Measurements from ENCODE around the gene PEA15. TPM values are rescaled to one million over a fixed set of nuclear protein-coding genes. Genes with fewer than 3 reads are reported as not detected.

Gene PEA15
- total and polyA plus RNA-seq, 2 of the 8 experiments (the other 6 are each of a cell fraction or from before 2014, with no cell fraction given): 71.3 to 75.1 TPM

GRCh38 chr1:160192234-160192633 is 12.9 kb upstream of the PEA15 start:
- Histone ChIP-seq H3K56ac (replicated peaks; ENCODE audit: insufficient read length, low read depth, low read length) (no peak overlapping the region), H4K8ac (ENCODE audit: extremely low read depth, insufficient read depth, low read length) (no peak overlapping the region; the same call in 1 of the 2 replicates), H3K9ac (replicated peaks in 1 of 4; ENCODE audit: extremely low read depth in 1 of 4, low read depth in 3 of 4, low read length in 3 of 4) (no peak overlapping the region), H3K23me2 (ENCODE audit: low read depth, low read length) (peaks cover 10% of the 10 kb centered on the region), H2BK5ac (ENCODE audit: low read depth, low read length) (peak overlapping the region; percentile 40; the same call in 1 of the 2 replicates), H3K4me1 (replicated peaks in 1 of 4; ENCODE audit: control insufficient read depth in 3 of 4, insufficient read depth in 4 of 4, low read length in 3 of 4) (peaks cover 3 to 26% (median 8%) of the 10 kb centered on the region in 4 experiments; a peak in 6 of 7 replicates), H3K27ac (ENCODE audit: low read depth, low read length) (no peak overlapping the region), H2BK12ac (ENCODE audit: low read depth, low read length) (peak overlapping the region; percentile 98), H3K9me3 (ENCODE audit: insufficient read depth in 2 of 2, low read depth in 1 of 2, low read length in 1 of 2) (no peaks in the 10 kb centered on the region), H3K36me3 (ENCODE audit: control insufficient read depth in 2 of 4, insufficient read depth in 4 of 4, low read length in 3 of 4) (no peaks in the 10 kb centered on the region; a peak in 1 of 8 replicates), H3K4me2 (ENCODE audit: insufficient read depth in 1 of 2, low read depth in 2 of 2, low read length in 2 of 2) (no peak overlapping the region), H3K4me3 (ENCODE audit: extremely low read depth in 1 of 4, insufficient read depth in 2 of 4, low read depth in 3 of 4, low read length in 4 of 4) (no peak overlapping the region), H2BK15ac (ENCODE audit: low read length) (0 out of 2 replicates have a peak overlapping the region, but pooled peaks have one; percentile 55), H3K14ac (ENCODE audit: insufficient read length) (no peak overlapping the region), H4K5ac (ENCODE audit: insufficient read length, low read depth, low read length) (no peak overlapping the region), H3K23ac (ENCODE audit: insufficient read length) (no peak overlapping the region), H2AFZ (ENCODE audit: low read length) (no peak overlapping the region), H3K18ac (ENCODE audit: extremely low read depth, low read length) (no peak overlapping the region), H3K4ac (replicated peaks; ENCODE audit: insufficient read length, low read depth, low read length) (no peak overlapping the region), H3K27me3 (replicated peaks in 1 of 4; ENCODE audit: control insufficient read depth in 3 of 4, extremely low read depth in 1 of 4, insufficient read depth in 3 of 4, low read length in 3 of 4) (no peaks in the 10 kb centered on the region; a peak in 1 of 7 replicates), H4K91ac (replicated peaks; ENCODE audit: insufficient read length, low read length) (peak overlapping the region; percentile 49), H2AK5ac (ENCODE audit: low read depth, low read length) (0 out of 2 replicates have a peak overlapping the region, but pooled peaks have one; percentile 91), H2BK120ac (replicated peaks; ENCODE audit: low read depth, low read length) (no peak overlapping the region), H2BK20ac (ENCODE audit: low read length) (peak overlapping the region; percentile 83; the same call in 1 of the 2 replicates), H4K20me1 (replicated peaks in 1 of 2; ENCODE audit: control insufficient read depth in 1 of 2, insufficient read depth in 2 of 2, low read length in 2 of 2) (peaks cover 0 to 9% of the 10 kb centered on the region in 2 experiments), H3K79me2 (ENCODE audit: control insufficient read depth in 1 of 2, insufficient read depth in 2 of 2, low read length in 2 of 2) (no peaks in the 10 kb centered on the region), H3K79me1 (ENCODE audit: low read depth, low read length) (peaks cover 4% of the 10 kb centered on the region; the same call in 1 of the 2 replicates)
- no peak for FAIRE-seq
- DNase-seq (ENCODE audit: low read depth in 1 of 2, low spot score in 2 of 2): no peak
- CTCF ChIA-PET (ENCODE audit: partially characterized antibody): interaction anchor here (1.2 to 8.6 kb wide), 19 partner anchors 11 to 184 kb away, joined by 3 to 195 read pairs (median 13); partner anchors contain the start of genes ATP1A2 and PEA15
- POLR2A ChIA-PET (ENCODE audit: partially characterized antibody): interaction anchor here (1.0 to 5.9 kb wide), 9 partner anchors 10 to 92 kb away, joined by 3 to 61 read pairs (median 5); partner anchors contain the start of genes PEA15 and PEX19
- TF ChIP-seq RAD21 (IDR thresholded peaks at IDR 0.05 in 1 of 2, conservative IDR thresholded peaks at IDR 0.05 in 1 of 2; ENCODE audit: low read depth in 2 of 2, low read length in 2 of 2) (no peak), CHD2 (IDR thresholded peaks at IDR 0.05; ENCODE audit: low read length) (no peak), CTBP2 (IDR thresholded peaks at IDR 0.05; ENCODE audit: borderline replicate concordance, insufficient read depth, insufficient read length, low read length) (no peak), SP2 (IDR thresholded peaks at IDR 0.05; ENCODE audit: low read length) (no peak), MAX (IDR thresholded peaks at IDR 0.05) (no peak), CTCF (IDR thresholded peaks at IDR 0.05; ENCODE audit: control extremely low read depth in 1 of 3, insufficient read depth in 1 of 3, low read depth in 1 of 3, low read length in 3 of 3) (no peak), RFX5 (IDR thresholded peaks at IDR 0.05; ENCODE audit: borderline replicate concordance, low read depth, low read length) (no peak), KDM4A (IDR thresholded peaks at IDR 0.05; ENCODE audit: low read depth, low read length, severe bottlenecking) (no peak), NRF1 (IDR thresholded peaks at IDR 0.05; ENCODE audit: low read depth, low read length) (no peak), FOSL1 (IDR thresholded peaks at IDR 0.05; ENCODE audit: insufficient read depth, low read depth, low read length) (no peak), TAF1 (IDR thresholded peaks at IDR 0.05; ENCODE audit: low read depth, low read length) (no peak)
